RWPE2 (cell line): ENCODE results near the gene ROBO1.
"Not testable (repeated sequence)": the region's sequence is repeated elsewhere in the genome, so short reads cannot be mapped to it uniquely, and the experiment has no call there.

Source experiments
- ATAC-seq: fragments of 200-7000 bp; cut with Tn5 transposase; 3 replicates; pipeline ENCODE4 v1.9.1; 2021; ENCODE audit warnings: low read depth
- DNase-seq: peaks from one replicate; pipeline ENCODE4 v3.0.0-alpha.2; 2020; ENCODE audit warnings: low spot score
- H3K27ac ChIP-seq: fragments of 450-650 bp; 2 replicates; pipeline ENCODE4 v1.5.1; 2017; ENCODE audit warnings: mild to moderate bottlenecking; ENCODE audit not compliant: poor library complexity, severe bottlenecking
- H3K27me3 ChIP-seq: fragments of 250-450 bp; sonication (Bioruptor Pico); 2 replicates; pipeline ENCODE4 v1.5.1; 2021; ENCODE audit warnings: mild to moderate bottlenecking, moderate library complexity; ENCODE audit not compliant: insufficient read depth, poor library complexity, severe bottlenecking
- H3K36me3 ChIP-seq: fragments of 250-450 bp; sonication (Bioruptor Pico); 2 replicates; pipeline ENCODE4 v1.5.1; 2020; ENCODE audit warnings: low read depth, mild to moderate bottlenecking, moderate library complexity
- H3K4me1 ChIP-seq: fragments of 250-450 bp; sonication (Bioruptor Pico); 2 replicates; pipeline ENCODE4 v1.5.1; 2021; ENCODE audit warnings: mild to moderate bottlenecking, moderate library complexity; ENCODE audit not compliant: insufficient read depth, poor library complexity, severe bottlenecking
- H3K4me3 ChIP-seq: fragments of 250-450 bp; sonication (Bioruptor Pico); 2 replicates; pipeline ENCODE4 v1.5.1; 2021; ENCODE audit warnings: mild to moderate bottlenecking, moderate library complexity; ENCODE audit not compliant: severe bottlenecking
- H3K9me3 ChIP-seq: fragments of 250-450 bp; sonication (Bioruptor Pico); 2 replicates; pipeline ENCODE4 v1.5.1; 2021; ENCODE audit warnings: mild to moderate bottlenecking, moderate library complexity; ENCODE audit not compliant: severe bottlenecking
- TF ChIP-seq, protein P1 (sequence below): fragments of 450-650 bp; IDR thresholded peaks from one replicate; pipeline ENCODE4 v1.5.1; 2017; ENCODE audit warnings: mild to moderate bottlenecking, moderate library complexity; ENCODE audit not compliant: poor library complexity, severe bottlenecking

Gene ROBO1

GRCh38 chr3:78726545-78726944 lies 1041.3 kb downstream of the ROBO1 start:
- H3K9me3 ChIP-seq, result no peaks in the 10 kb centered on the region
- no peaks in the 10 kb centered on the region for H3K36me3 ChIP-seq
- H3K4me1 ChIP-seq, result peaks cover 13% of the 10 kb centered on the region
- H3K4me3 ChIP-seq, result no peak overlapping the region
- no peaks in the 10 kb centered on the region for H3K27me3 ChIP-seq
- no peak for DNase-seq
- no peak for ATAC-seq
- H3K27ac ChIP-seq, result no peak overlapping the region
- TF ChIP-seq, protein P1, sequence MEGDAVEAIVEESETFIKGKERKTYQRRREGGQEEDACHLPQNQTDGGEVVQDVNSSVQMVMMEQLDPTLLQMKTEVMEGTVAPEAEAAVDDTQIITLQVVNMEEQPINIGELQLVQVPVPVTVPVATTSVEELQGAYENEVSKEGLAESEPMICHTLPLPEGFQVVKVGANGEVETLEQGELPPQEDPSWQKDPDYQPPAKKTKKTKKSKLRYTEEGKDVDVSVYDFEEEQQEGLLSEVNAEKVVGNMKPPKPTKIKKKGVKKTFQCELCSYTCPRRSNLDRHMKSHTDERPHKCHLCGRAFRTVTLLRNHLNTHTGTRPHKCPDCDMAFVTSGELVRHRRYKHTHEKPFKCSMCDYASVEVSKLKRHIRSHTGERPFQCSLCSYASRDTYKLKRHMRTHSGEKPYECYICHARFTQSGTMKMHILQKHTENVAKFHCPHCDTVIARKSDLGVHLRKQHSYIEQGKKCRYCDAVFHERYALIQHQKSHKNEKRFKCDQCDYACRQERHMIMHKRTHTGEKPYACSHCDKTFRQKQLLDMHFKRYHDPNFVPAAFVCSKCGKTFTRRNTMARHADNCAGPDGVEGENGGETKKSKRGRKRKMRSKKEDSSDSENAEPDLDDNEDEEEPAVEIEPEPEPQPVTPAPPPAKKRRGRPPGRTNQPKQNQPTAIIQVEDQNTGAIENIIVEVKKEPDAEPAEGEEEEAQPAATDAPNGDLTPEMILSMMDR, result no peak

DNA sequence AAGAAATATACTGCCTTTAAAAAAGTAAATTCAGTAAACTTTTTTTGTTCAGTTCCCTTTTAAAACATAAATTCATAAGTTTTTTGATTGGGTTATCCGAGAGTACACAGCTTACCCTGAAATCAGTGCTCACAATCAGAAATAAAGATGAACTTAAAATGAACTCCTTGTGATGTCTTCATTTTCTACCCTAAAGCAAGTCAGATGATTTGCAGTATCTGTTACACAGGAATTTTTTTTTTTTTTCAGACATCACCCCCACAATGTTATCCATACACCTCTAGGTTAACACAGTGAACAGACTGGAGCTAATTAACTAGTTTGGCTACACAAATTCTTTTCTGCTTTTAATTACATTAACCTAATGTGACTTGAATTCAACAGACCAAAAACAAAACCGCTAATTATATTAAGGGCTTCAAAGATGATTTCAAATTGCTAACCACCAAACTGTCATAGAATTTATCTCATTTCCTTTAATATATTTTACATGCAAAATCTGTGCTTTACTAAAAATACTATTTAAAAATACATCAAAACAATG lies 1042.0 kb downstream of the ROBO1 start:
- no peaks in the 10 kb centered on the region for H3K27me3 ChIP-seq
- H3K9me3 ChIP-seq, result no peaks in the 10 kb centered on the region
- TF ChIP-seq, protein P1, result no peak
- H3K4me3 ChIP-seq, result no peak overlapping the region
- no peak overlapping the region for H3K27ac ChIP-seq
- peaks cover 13% of the 10 kb centered on the region for H3K4me1 ChIP-seq
- H3K36me3 ChIP-seq, result no peaks in the 10 kb centered on the region
- DNase-seq, result no peak
- no peak for ATAC-seq

GRCh38 chr3:78724859-78725258 lies 1042.9 kb downstream of the ROBO1 start:
- no peaks in the 10 kb centered on the region for H3K36me3 ChIP-seq
- ATAC-seq (no peak), DNase-seq (no peak)
- peaks cover 13% of the 10 kb centered on the region for H3K4me1 ChIP-seq
- no peaks in the 10 kb centered on the region for H3K27me3 ChIP-seq
- no peaks in the 10 kb centered on the region for H3K9me3 ChIP-seq
- no peak overlapping the region for H3K4me3 ChIP-seq
- TF ChIP-seq, protein P1, result no peak
- H3K27ac ChIP-seq, result no peak overlapping the region

DNA sequence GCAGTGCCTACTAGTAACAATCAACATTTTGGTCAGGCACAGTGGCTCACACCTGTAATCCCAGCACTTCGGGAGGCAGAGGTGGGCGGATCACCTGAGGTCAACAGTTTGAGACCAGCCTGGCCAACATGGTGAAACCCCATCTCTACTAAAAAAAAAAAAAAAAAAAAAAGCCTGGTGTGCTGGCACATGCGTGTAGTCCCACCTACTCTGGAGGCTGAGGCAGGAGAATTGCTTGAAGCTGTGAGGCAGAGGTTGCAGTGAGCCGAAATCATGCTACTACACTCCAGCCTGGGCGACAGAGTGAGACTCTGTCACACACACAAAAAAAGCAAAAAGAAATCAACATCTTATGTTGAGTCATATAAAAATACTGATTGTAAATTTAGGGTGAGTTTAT lies 1043.4 kb downstream of the ROBO1 start:
- not testable (repeated sequence) for ATAC-seq, DNase-seq, H3K9me3 ChIP-seq, H3K27me3 ChIP-seq, H3K4me3 ChIP-seq, H3K27ac ChIP-seq, H3K36me3 ChIP-seq
- H3K4me1 ChIP-seq, result peaks cover 13% of the 10 kb centered on the region

GRCh38 chr3:78721771-78722543 lies 1045.8 kb downstream of the ROBO1 start:
- Histone ChIP-seq H3K4me1 (peaks cover 13% of the 10 kb centered on the region), H3K4me3 (no peak overlapping the region), H3K9me3 (no peaks in the 10 kb centered on the region), H3K27ac (peak overlapping the region; percentile 27), H3K27me3 (no peaks in the 10 kb centered on the region), H3K36me3 (no peaks in the 10 kb centered on the region)
- ATAC-seq, result peak; percentile 27; the same call in 1 of the 3 replicates
- DNase-seq, result no peak
- TF ChIP-seq, protein P1, result no peak
